ENCODE measurements around the gene TMPRSS13.

- TF ChIP-seq CTCF (IDR thresholded peaks at IDR 0.05) (no peak), ZFX (IDR thresholded peaks at IDR 0.05; ENCODE audit: borderline replicate concordance) (no peak)
These were observed 56.0 kb downstream of the TMPRSS13 start for GRCh38 chr11:117872975-117873827.

Measured in 22Rv1 (cell line).